Mesenteric fat pad (tissue), 1 donor: ENCODE results near the gene COTL1. TPM values are rescaled to one million over a fixed set of nuclear protein-coding genes. Genes with fewer than 3 reads are reported as not detected.

Experiments
- total RNA-seq: library from RNA; stranded (reverse); fragmentation: NEBNext Ultra II Directional; extraction: Animal tissue kit (Norgen Biotek cat#: 25700); gene quantifications from one replicate; pipeline ENCODE4 v1.2.1, GENCODE V29; 2021
- donor health status: DM: yes; HTN: yes; CAD: no.

COTL1 gene
- total RNA-seq, 1 donor from 2014 or later: 164 TPM

Other genes with a start within 250 kb of the COTL1 start
- 0.67 TPM for gene ATP2C2, start 249.5 kb downstream of the COTL1 start, total RNA-seq
- gene MEAK7, start 113.4 kb downstream of the COTL1 start, total RNA-seq: 11.5 TPM
- gene KLHL36, start 30.4 kb upstream of the COTL1 start, total RNA-seq: 55.4 TPM
- 86.0 TPM for gene USP10, start 81.9 kb upstream of the COTL1 start, total RNA-seq
- gene CRISPLD2, start 201.9 kb upstream of the COTL1 start, total RNA-seq: 256 TPM